GM20431 (cell line): ENCODE data around the gene DMRTA2.
"Not testable (repeated sequence)": the region's sequence is repeated elsewhere in the genome, so short reads cannot be mapped to it uniquely, and the experiment has no call there.

Experiments used
- in situ Hi-C: fragments of 300-500 bp; cut with MseI, MboI; formaldehyde crosslinking; loops from one replicate; pipeline ENCODE4 v1.15.0; 2020; ENCODE audit warnings: low sequenced_read_pairs; ENCODE audit not compliant: unreplicated experiment

DMRTA2 gene

GRCh38 chr1:50393522-50394120 lies 29.6 kb downstream of the DMRTA2 start:
- in situ Hi-C loops, result no loop called here

- in situ Hi-C loops, result not testable (repeated sequence)
These were observed 41.7 kb downstream of the DMRTA2 start for GRCh38 chr1:50381551-50381950.

- in situ Hi-C loops, result loop anchor here (10.0 kb wide), 1 partner anchor 226 kb away; no protein-coding TSS in a partner anchor
These were observed 44.5 kb downstream of the DMRTA2 start for GRCh38 chr1:50378770-50379169.

GRCh38 chr1:50373532-50373931 lies 49.7 kb downstream of the DMRTA2 start:
- in situ Hi-C loops, result loop anchor here (10.0 to 25.0 kb wide), 2 partner anchors 231 to 339 kb away; no protein-coding TSS in a partner anchor

GRCh38 chr1:50371749-50372148 lies 51.5 kb downstream of the DMRTA2 start:
- in situ Hi-C loops, result loop anchor here (10.0 to 25.0 kb wide), 2 partner anchors 233 to 341 kb away; no protein-coding TSS in a partner anchor

- in situ Hi-C loops, result loop anchor here (10.0 to 25.0 kb wide), 2 partner anchors 235 to 342 kb away; no protein-coding TSS in a partner anchor
These were observed 53.4 kb downstream of the DMRTA2 start for GRCh38 chr1:50369830-50370229.

GRCh38 chr1:50369008-50369634 lies 54.1 kb downstream of the DMRTA2 start:
- in situ Hi-C loops, result loop anchor here (25.0 kb wide), 1 partner anchor 343 kb away; no protein-coding TSS in a partner anchor

- in situ Hi-C loops, result loop anchor here (25.0 kb wide), 1 partner anchor 344 kb away; no protein-coding TSS in a partner anchor
These were observed 54.9 kb downstream of the DMRTA2 start for GRCh38 chr1:50368179-50369007.
